ENCODE data around the gene SLC16A1.
"Not testable (repeated sequence)": the region's sequence is repeated elsewhere in the genome, so short reads cannot be mapped to it uniquely, and the experiment has no call there.

The SLC16A1 gene

DNA sequence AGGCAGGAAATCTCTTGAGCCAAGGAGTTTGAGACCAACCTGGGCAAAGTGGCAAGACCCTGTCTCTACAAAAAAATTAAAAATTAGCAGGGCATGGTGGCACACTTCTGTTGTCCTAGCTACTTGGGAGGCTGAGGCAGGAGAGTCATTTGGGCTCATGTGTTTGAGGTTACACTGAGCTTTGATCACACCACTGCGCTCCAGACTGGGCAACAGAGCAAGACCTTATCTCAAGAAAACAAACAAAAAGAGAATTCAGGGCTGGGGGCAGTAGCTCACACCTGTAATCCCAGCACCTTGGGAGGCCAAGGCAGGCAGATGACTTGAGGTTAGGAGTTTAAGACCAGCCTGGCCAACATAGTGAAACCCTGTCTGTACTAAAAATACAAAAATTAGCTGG, 17.8 kb upstream of the SLC16A1 start:
- in situ Hi-C loops (cut with HindIII; ENCODE audit: low sequenced_read_pairs), result no loop called here

DNA sequence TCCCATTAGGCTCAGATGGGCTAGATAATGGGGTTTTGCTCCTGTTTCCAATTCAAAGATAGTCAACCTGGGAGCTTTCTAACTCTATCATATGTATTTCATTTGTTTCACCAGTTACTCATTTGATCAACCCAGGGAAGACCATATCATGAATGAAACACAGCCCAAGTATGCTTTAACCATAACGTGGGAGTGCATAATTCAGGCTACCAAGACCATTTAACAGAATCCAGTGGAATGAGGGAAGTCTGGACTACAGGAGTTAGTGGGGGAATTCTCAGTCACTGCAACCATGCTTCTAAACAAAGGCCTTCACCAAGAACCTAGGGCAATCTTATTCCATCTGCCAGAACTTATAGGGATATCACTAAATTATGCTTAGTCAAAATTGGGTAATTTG, 15.0 kb upstream of the SLC16A1 start:
- in situ Hi-C loops (cut with HindIII; ENCODE audit: low sequenced_read_pairs), result no loop called here

DNA sequence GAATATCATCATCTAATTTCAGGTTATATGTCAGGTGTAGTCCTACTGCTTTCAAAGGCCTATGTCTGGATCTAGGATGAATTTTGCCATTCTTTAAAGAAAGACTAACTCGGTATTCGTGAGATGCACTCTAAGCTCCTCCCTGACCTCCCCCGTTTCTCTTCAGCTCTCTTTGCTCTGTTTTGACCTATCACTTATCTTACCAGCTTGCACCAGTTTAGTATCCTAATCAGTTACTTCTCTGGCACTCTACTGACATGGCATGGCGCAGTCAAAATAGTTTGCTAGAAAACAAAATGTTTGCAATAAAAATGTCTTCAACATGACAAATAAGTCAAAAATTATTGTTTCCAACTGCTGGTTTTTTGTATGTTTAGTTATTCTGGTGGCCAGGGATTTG, 8.4 kb upstream of the SLC16A1 start:
- in situ Hi-C loops (cut with HindIII; ENCODE audit: low sequenced_read_pairs), result no loop called here

DNA sequence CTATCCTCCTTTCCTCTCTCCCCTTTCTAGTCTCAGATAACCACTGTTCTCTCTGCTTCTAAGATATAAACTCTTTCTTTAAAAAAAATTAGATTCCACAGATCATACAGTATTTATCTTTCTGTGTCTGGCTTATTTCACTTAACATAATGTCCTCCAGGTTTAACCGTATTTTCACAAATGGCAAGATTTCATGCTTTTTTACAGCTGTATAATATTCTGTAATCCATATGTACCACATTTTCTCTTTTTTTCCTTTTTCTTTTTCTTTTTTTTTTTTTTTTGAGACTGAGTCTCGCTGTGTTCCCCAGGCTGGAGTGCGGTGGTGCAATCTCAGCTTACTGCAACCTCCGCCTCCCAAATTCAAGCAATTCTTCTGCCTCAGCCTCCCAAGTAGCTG, 5.1 kb upstream of the SLC16A1 start:
- in situ Hi-C loops (cut with HindIII; ENCODE audit: low sequenced_read_pairs), result no loop called here

DNA sequence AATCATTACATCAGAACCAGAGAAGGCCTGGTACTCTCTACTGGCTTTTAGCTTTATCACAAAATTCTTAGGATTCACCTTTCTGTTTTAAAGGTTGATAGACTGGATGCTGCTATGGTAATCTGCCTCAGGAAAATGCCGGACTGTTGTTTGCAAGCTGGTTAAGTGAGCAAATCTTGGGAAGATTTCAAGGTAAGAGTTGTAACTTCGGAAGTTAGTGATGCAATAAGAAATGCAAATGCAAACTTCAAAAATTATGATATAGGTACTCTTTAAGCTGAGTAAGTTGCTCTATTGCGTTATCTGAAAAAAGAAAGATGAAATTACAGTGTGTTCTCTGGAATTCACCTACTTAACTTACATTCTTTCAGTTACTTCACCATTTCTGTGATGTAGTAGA, 4.4 kb upstream of the SLC16A1 start:
- in situ Hi-C loops (cut with HindIII; ENCODE audit: low sequenced_read_pairs), result no loop called here

DNA sequence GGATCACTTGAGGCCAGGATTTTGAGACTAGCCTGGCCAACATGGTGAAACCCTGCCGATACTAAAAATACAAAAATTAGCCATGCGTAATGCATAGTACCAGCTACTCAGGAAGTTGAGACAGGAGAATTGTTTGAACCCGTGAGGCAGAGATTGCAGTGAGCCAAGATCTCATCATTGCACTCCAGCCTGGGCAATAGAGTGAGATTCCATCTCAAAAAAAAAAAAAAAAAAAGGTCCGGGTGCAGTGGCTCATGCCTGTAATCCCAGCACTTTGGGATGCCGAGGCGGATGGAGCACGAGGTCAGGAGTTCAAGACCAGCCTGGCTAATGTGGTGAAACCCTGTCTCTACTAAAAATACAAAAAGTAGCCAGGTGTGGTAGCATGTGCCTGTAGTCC, 2.2 kb upstream of the SLC16A1 start:
- in situ Hi-C loops (cut with HindIII; ENCODE audit: low sequenced_read_pairs), result not testable (repeated sequence)

- in situ Hi-C loops (cut with HindIII; ENCODE audit: low sequenced_read_pairs), result no loop called here
These were observed 1.3 kb upstream of the SLC16A1 start for GRCh38 chr1:112957133-112957812.

DNA sequence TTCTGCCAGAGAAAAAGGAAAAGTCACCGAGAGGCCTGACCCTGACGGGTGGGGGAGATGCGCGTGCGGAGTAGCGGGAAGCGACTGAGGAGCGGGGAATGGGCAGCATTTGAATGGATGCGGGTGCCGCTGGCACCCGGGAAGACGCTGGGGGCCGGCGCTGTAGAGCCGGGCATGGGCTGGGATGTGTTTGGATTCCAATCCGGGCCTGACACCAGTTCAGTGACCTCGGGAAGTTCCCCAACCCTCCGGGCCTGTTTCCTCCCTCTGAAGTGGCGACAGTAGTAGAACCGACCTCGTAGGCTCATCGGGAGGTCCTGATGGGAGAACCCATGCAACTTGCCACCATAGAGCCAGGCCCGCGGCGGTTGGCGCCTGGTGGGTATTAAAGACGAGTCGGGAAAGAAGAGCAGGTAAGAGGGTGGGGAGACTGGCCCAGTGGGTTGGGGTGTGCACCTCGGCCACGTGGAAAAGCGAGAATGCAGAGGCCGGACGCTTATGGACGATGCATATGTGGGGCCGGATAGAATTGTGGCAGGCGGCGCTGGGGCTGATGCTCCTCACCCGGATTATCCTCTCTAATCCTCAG, 642 bp upstream of the SLC16A1 start:
- in situ Hi-C loops (cut with HindIII; ENCODE audit: low sequenced_read_pairs), result no loop called here

GRCh38 chr1:112954945-112955772, 837 bp downstream of the SLC16A1 start:
- in situ Hi-C loops (cut with HindIII; ENCODE audit: low sequenced_read_pairs), result no loop called here

GRCh38 chr1:112954017-112954650, 1.9 kb downstream of the SLC16A1 start:
- in situ Hi-C loops (cut with HindIII; ENCODE audit: low sequenced_read_pairs), result no loop called here

- in situ Hi-C loops (cut with HindIII; ENCODE audit: low sequenced_read_pairs), result no loop called here
These were observed 5.6 kb downstream of the SLC16A1 start for GRCh38 chr1:112950426-112950825.

DNA sequence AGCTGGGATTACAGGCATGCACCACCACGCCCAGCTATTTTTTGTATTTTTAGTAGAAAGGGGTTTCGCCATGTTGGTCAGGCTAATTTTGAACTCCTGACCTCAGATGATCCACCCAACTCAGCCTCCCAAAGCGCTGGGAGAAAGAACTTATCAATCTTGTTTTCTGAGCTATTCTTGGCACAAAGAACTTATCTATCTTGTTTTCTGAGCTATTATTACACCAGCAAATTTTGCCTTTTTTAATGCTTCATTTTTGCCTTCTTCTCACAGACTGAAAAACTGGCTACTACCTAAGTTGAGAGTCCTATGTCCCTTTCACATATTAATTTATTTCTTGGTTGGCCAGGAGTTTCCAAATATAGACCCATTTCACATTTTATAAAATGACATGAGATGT, 9.3 kb downstream of the SLC16A1 start:
- in situ Hi-C loops (cut with HindIII; ENCODE audit: low sequenced_read_pairs), result no loop called here

DNA sequence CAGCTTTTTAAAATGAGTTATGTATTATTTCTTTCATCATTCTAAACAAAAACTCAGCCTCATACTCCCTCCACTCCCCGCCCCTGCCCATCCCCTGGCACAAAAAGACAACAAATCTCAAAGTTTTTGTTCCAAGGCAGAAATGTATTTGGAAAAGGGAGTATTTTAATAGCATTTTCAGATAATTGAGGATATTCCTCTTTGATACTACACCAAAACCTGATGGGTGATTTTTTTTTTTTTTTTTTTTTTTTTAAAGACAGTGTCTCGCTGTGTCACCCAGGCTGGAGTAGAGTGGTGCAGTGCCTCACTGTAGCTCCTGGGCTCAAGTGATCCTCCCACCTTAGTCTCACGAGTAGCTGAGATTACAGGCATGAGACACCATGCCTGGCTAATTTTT, 16.2 kb downstream of the SLC16A1 start:
- in situ Hi-C loops (cut with HindIII; ENCODE audit: low sequenced_read_pairs), result no loop called here

DNA sequence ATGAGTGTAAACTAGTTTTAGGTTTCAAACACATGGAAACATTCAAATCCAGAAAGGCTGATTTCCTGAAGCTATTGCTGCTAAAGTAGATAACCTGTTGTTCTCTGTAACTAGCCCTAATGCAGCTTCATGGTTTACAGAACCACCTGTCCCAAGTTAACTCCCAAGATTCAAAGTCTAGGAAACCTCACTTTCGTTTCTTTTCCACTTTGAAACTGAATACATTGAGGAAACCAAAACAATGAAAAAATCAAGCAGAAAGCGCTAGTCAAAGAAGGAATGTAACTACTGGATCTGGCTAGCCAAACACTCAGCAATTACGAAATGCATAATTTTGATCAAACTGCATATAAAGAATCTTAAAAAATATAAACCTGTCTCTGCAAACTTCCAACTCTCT, 17.8 kb downstream of the SLC16A1 start:
- in situ Hi-C loops (cut with HindIII; ENCODE audit: low sequenced_read_pairs), result no loop called here

- in situ Hi-C loops (cut with HindIII; ENCODE audit: low sequenced_read_pairs), result no loop called here
These were observed 18.5 kb downstream of the SLC16A1 start for GRCh38 chr1:112937495-112937894.

DNA sequence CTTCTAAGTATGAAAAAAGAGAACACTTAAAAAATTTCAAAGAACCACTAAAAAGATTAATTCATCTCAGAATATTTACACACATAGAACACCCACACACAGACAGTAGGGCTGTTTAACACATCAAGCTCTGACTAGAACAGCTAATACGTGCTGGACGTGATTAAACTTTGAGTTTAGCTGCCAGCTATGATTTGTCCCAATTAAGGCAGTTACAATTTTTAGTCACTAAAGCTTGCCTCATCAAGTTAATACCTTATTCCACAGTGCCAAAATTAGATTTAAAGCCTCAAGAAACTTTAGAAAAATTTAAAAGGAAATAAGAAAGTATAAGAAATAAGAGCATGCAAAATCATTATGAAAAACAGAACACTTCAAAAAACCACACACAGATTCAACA, 18.9 kb downstream of the SLC16A1 start:
- in situ Hi-C loops (cut with HindIII; ENCODE audit: low sequenced_read_pairs), result no loop called here

- in situ Hi-C loops (cut with HindIII; ENCODE audit: low sequenced_read_pairs), result no loop called here
These were observed 20.4 kb downstream of the SLC16A1 start for GRCh38 chr1:112935461-112936111.

DNA sequence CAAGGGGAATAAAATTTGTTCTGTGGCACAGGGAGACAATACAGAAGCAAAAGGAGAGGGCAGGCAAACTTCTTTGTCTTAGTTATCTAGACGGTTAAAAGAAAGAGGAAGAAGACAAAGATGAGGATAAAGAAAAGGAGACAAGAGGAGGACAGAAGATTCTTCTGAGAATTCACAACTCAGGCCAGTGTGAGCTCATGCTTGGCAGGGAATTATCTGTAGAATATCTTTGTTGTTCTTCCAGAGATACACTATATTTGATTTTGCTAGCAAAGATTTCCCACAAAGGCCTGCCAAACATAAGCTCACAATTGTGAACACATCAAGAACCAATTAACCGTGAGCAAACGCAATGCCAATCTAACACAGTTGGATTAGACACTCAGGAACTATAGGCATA, 21.4 kb downstream of the SLC16A1 start:
- in situ Hi-C loops (cut with HindIII; ENCODE audit: low sequenced_read_pairs), result no loop called here

- in situ Hi-C loops (cut with HindIII; ENCODE audit: low sequenced_read_pairs), result no loop called here
These were observed 22.0 kb downstream of the SLC16A1 start for GRCh38 chr1:112933820-112934571.

DNA sequence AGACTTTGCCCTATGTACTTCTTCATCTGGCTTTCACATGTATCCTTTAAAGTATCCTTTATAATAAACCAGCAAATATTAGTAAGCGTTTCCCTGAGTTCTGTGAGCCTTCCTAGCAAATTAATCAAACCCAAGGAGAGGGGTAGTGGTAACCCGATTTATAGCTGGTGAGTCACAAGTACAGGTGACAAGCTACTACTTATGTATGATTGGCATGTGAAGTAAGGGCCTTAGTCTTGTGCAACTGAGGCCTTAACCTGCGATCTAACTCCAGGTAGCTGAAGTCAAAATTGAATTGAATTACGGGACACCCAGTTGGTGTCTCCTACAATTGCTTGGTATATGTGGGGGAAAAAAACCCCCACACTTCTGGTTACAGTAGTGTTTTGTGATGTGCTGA, 26.0 kb downstream of the SLC16A1 start:
- in situ Hi-C loops (cut with HindIII; ENCODE audit: low sequenced_read_pairs), result no loop called here
